ENCODE measurements around the gene CUL2. TPM values are rescaled to one million over a fixed set of nuclear protein-coding genes. Genes with fewer than 3 reads are reported as not detected.
"Not testable (repeated sequence)": the region's sequence is repeated elsewhere in the genome, so short reads cannot be mapped to it uniquely, and the experiment has no call there.

Gene CUL2
- total RNA-seq, 2 donors from 2014 or later: 26.4 to 30.1 TPM

DNA sequence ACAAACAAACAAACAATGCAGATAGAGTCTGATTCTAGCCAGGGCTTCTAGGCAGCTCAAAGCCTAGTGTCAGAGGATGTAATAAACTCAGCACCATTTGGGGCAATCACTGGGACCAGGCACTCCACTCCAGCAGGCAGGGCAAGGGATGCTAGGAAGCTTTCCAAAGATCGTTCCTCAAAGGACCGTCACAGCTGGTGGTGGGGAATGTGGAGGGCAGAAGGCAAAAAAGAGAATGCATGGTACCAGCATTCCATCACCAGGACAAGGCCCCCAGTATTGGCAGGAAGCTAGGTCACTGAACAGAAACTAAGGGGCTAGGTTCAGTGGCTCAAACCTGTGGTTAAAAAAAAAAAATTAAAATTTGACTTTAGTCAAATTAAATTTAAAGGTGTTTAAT lies 94.2 kb downstream of the CUL2 start:
- ATAC-seq: no peak
- DNase-seq: no peak
- intact Hi-C loops (cut with DNase I): no loop called here

DNA sequence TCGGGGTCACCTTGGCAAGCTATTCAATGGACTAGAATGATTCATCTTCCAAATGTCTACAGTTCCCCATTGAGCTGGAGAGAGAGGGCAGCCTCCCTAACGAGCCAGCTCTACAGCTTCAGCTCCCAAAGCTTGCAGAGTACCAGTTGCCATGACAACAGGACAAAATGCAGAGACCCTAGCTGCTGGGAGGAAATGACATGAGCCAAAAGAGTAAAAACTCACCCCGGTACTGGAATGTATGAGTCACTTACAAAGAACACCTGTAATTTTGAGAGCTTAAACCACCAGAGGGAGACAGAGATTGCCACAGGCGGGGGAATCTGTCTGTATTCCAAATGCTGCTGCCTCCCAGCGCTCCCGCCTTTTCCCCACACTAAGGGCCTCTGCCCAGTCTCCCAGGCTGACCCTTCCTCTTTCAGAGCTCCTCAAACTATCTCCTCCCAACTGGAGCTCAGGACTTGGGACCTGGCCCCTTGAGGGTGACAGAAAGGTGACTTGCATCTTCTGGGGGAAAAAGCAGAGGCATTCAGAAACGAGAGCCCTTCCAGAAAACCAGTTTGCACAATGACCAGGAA lies 95.5 kb downstream of the CUL2 start:
- intact Hi-C loops (cut with DNase I): no loop called here
- DNase-seq (peak; percentile 39), ATAC-seq (peak; percentile 70 to 78)

DNA sequence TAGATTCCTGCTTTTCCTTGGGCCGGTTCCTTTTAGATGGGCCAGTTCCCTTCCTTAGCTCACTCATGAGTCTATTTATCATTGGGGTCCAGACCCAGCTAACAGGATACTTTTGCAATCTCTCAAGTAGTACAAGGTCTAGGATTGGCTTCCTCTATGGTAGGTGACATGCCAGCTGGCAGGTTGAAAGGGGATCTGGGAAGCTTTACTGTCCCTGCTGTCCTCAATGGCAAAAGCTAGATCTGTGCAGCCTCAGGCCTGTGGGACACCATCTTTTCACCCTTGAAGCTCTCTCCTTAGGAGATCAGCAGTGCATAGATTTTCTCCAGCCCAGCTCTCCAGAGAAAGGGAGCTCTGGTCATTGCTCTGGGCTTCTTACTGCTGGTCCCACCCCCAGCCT lies 96.4 kb downstream of the CUL2 start:
- no peak for ATAC-seq
- no peak for DNase-seq
- intact Hi-C loops (cut with DNase I): no loop called here

DNA sequence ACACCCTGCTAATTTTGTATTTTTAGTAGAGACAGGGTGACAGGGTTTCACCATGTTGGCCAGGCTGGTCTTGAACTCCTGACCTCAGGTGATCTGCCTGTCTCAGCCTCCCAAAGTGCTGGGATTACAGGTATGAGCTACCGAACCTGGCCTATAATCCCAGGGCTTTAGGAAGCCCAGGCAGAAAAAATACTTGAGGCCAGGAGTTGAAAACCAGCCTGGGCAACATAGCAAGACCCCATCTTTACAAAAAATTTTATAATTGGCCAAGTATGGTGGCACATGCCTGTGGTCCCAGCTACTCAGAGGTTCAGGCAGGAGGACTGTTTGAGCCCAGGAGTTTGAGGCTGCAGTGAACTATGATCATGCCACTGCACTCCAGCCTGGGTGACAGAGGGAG lies 99.0 kb downstream of the CUL2 start:
- intact Hi-C loops (cut with DNase I); DNase-seq; ATAC-seq: not testable (repeated sequence)

DNA sequence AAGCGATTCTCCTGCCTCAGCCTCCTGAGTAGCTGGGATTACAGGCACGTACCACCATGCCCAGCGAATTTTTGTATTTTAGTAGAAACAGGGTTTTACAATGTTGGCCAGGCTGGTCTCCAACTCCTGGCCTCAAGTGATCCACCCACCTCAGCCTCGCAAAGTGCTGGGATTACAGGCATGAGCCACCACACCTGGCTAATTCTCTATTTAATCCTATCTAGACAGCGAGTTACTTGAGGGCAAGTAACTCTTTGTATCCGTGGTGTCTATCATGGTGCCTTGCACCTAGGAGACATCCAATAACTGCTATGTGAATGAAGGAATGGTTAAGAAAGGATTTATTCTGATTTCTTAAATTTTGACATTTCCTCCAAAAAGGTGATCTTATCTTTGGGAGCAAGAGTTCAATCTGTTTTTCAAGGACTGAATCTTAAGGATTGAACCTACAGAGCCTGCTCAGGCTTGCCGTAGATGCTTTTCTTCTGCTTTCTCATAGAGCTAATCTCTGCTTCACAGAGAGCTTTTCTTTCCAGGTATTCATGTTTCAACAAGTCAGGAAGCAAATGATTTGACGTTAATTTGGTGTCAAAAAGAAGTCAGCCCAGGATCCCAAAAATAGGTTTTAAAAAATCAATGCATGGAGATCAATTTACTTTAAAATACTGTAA lies 101.6 kb downstream of the CUL2 start:
- no peak for DNase-seq
- intact Hi-C loops (cut with DNase I): no loop called here
- ATAC-seq: no peak

DNA sequence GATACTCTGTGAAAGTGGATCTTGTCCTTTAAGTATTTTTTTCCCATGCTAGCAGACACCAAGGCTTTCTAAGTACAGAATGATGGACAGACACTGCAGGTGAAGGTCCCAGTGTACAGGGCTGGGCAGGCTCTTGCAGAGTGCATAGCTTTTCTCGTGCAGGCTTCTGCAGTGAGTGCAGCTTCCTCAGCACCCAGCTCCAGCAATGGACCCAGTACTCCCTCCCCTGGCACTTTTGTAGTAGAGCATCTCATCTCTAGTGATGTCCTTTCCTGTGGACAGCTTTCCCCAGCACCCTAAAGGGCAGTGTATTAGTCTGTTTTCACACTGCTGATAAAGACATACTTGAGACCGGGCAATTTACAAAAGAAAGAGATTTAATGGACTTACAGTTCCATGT lies 104.3 kb downstream of the CUL2 start:
- peak in 1 of 2 donors; percentile 44 for ATAC-seq
- intact Hi-C loops (cut with DNase I): no loop called here

DNA sequence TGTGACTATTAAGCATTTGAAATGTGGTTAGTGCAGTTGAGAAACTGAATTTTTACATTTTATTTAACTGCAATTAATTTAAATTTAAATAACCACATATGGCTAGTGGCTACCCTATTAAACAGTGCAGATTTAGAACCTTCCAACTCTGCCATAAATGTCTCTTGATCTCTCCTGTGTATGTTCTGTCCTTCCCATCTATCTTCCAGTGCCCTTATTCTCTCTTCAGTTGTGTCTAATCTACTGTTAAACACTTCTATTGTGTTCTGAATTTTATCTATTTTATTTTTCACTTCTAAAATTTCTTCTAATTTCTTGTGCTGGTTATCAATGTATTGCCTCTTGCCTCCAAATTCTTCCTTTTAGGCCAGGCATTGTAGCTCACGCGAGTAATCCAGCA lies 105.0 kb downstream of the CUL2 start:
- intact Hi-C loops (cut with DNase I): no loop called here
- ATAC-seq: no peak
- no peak for DNase-seq

More for the DNA sequence above, 104.3 kb downstream of the CUL2 start:
- DNase-seq: no peak

DNA sequence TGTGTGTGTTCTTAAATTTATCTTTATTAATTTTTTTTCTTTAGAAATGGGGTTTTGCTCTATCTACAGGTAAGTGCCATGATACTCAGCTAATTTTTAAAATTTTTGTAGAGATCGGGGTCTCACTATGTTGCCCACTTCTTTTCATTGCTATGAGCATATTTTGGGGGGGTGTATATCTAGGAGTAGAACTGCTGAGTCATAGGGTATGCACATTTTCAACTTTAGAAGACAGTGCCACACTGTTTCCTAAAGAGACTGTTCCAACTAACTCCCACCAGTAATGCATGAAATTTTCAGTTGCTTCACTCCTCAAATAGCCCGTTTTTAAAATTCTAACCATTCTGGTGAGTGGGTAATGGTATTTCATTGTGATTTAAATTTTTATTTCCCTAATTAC lies 108.3 kb downstream of the CUL2 start:
- intact Hi-C loops (cut with DNase I): no loop called here
- DNase-seq (no peak), ATAC-seq (no peak)

DNA sequence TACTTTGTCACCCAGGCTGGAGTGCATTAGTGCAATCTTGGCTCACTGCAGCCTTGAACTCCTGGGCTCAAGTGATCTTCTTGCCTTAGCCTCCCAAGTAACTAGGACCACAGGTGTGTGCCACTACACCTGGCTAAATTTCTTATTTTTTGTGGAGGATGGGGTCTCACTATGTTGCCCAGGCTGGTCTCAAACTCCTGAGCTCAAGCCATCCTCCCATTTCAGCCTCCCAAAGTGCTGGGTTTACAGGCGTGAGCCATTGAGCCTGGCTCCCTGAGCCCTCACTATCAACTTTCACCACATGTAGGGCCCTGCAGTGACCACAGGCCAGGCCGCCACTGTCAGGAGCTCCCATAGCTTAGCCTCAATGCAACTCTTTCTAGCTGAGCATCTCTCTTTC lies 110.2 kb downstream of the CUL2 start:
- intact Hi-C loops (cut with DNase I): no loop called here
- DNase-seq: no peak
- ATAC-seq: no peak

DNA sequence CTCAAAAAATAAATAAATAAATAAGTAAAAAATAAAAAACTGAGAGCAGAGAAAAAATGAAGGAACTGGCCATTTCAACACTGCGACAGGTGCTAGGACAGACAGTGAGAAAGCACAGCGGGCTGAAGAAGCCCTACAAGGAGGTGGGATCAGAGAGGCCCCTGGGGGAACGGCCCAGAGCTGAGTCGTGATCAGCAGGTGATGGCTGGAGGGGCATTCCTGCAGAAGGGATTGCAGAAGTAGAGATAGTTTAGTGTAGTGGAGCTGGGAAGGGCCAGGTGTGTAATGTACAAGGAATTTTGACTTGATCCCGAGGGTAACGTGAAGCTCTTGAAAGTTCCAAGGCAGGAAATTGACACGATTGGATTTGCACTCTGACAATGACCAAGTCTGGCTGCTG lies 112.1 kb downstream of the CUL2 start:
- intact Hi-C loops (cut with DNase I): no loop called here
- ATAC-seq (no peak), DNase-seq (no peak)

DNA sequence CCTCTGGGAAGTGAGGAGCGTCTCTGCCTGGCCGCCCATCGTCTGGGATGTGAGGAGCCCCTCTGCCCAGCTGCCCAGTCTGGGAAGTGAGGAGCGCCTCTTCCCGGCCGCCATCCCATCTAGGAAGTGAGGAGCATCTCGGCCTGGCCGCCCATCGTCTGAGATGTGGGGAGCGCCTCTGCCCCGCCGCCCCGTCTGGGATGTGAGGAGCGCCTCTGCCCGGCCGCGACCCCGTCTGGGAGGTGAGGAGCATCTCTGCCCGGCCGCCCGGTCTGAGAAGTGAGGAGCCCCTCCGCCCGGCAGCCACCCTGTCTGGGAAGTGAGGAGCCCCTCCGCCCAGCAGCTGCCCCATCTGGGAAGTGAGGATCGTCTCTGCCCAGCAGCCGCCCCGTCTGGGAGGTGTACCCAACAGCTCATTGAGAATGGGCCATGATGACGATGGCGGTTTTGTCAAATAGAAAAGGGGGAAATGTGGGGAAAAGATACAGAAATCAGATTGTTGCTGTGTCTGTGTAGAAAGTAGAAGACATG lies 113.7 kb downstream of the CUL2 start:
- intact Hi-C loops (cut with DNase I); DNase-seq; ATAC-seq: not testable (repeated sequence)

DNA sequence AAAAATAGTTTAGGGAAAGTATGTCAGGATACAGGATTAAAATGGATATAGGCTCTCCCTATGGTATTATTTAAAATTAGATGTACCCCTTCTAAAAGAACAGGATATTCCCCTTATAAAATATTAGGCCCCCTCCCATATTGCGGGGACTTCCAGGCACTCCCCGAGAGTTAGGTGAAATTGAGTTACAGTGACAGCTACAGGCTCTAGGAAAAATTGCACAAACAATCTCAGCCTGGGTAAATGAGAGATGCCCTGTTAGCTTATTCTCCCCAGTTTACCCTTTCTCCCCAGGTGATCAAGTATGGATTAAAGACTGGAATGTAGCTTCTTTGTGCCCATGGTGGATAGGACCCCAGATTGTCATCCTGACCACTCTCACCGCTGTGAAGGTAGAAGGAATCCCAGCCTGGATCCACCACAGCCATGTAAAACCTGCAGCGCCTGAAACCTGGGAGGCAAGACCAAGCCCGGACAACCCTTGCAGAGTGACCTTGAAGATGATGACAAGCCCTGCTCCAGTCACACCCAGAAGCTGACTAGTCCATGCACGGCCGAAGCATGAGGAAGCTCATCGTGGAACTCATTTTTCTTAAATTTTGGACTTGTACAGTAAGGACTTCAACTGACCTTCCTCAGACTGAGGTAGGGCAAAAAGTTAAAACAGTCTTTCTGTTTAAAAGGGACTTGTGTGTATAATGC lies 115.6 kb downstream of the CUL2 start:
- ATAC-seq; intact Hi-C loops (cut with DNase I); DNase-seq: not testable (repeated sequence)

DNA sequence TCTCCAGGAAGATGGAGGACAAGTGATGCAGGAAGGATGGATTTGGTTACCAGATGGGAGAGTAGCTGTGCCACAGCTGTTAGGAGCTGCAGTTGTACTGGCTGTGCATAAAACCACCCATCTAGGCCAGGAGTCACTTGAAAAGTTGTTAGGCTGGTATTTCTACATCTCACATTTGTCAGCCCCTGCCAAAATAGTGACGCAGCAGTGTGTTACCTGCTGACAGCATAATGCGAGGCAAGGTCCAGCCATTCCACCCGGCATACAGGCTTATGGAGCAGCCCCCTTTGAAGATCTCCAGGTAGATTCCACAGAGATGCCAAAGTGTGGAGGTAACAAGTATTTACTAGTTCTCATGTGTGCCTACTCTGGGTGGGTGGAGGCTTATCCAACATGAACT lies 116.4 kb downstream of the CUL2 start:
- ATAC-seq; intact Hi-C loops (cut with DNase I); DNase-seq: not testable (repeated sequence)

DNA sequence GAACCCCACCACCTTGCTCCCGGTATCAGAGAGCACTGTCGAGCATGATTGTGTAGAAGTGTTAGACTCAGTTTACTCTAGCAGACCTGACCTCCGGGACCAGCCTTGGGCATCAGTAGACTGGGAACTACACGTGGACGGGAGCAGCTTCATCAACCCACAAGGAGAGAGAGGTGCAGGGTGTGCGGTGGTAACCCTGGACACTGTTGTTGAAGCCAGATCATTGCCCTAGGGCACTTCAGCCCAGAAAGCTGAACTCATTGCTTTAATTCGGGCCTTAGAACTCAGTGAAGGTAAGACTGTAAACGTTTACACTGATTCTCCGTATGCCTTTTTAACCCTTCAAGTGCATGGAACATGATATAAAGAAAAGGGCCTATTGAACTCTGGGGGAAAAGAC lies 117.0 kb downstream of the CUL2 start:
- intact Hi-C loops (cut with DNase I); ATAC-seq; DNase-seq: not testable (repeated sequence)

DNA sequence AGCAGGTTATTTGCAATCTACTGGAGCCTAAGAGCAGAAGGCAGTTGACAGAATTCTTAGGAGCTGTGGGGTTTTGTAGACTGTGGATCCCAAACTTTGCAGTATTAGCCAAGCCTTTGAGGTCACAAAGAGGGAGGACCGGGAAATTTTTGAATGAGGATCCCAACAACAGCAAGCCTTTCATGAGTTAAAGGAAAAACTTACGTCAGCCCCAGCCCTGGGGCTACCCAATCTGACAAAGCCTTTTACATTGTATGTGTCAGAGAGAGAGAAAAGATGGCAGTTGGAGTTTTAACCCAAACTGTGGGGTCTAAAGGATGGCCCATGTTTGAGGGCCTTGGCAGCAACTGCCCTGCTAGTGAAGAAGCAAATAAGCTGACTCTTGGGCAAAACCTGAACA lies 117.5 kb downstream of the CUL2 start:
- ATAC-seq; DNase-seq; intact Hi-C loops (cut with DNase I): not testable (repeated sequence)

DNA sequence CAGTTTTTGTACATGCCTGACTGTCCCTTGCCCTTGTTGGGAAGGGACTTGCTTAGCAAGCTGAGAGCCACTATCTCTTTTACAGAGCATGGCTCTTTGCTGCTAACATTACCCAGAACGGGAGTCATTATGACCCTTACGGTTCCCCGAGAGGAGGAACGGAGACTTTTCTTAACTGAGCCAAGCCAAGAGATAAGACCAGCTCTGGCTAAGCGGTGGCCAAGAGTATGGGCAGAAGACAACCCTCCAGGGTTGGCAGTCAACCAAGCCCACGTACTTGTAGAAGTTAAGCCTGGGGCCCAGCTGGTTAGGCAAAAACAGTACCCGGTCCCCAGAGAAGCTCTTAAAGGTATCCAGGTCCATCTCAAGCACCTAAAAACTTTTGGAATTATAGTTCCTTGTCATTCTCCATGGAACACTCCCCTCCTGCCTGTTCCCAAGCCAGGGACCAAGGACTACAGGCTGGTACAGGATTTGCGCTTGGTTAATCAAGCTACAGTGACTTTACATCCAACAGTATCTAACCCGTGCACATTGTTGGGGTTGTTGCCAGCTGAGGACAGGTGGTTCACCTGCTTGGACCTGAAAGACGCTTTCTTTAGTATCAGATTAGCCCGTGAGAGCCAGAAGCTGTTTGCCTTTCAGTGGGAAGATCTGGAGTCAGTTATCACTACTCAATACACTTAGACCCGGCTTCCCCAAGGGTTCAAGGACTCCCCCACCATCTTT lies 118.4 kb downstream of the CUL2 start:
- intact Hi-C loops (cut with DNase I); ATAC-seq: not testable (repeated sequence)
- peak; percentile 37 for DNase-seq

DNA sequence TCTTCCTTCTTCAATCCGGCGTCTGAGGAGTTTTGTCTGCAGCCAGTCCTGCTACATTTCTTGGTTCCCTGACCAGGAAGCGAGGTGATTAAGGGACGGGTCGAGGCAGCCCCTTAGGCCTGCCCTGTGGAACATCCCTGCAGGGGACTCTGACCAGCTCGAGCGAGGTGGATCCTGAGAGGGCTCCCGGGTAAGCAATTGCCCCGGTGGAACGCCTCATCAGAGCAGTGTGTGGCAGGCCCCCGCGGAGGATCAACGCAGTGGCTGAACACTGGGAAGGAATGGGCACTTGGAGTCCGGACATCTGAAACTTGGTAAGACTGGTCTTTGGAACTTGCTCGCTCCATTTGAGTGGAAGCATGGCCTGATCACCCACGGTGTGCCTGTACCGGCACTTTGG lies 121.0 kb downstream of the CUL2 start:
- intact Hi-C loops (cut with DNase I): loop anchor here in 1 of 2 donors (10.0 kb wide), 1 partner anchor 144 kb away; no protein-coding TSS in a partner anchor
- no peak for ATAC-seq
- no peak for DNase-seq

DNA sequence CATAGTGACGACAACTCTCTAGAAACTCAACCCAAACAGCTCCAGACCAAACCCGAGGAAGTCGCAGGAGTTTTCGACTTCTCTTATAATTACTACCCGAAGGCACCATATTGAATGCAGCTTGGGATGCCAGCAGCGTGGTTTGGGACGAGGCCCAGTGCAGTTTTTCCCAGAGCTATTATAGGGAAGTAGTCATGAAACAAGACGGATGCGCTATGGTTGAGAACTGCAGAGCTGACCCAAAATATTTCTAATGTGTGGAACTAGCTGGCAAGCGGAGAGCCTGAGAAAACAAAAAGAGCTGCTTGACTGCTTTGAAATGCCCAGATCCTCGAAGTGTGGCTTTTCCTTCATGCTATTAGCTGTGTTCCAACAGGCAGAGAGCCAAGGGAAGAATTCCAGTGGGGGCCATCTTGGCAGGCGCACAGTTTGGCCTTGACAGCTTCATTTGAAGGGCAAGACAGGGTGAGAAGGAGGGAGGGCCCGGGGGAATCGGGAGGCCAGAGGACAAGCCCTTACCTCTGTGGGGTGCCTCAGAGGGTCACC lies 122.7 kb downstream of the CUL2 start:
- ATAC-seq: peak; percentile 74 to 87
- DNase-seq: peak; percentile 30
- intact Hi-C loops (cut with DNase I): loop anchor here in 1 of 2 donors (10.0 kb wide), 1 partner anchor 143 kb away; no protein-coding TSS in a partner anchor

DNA sequence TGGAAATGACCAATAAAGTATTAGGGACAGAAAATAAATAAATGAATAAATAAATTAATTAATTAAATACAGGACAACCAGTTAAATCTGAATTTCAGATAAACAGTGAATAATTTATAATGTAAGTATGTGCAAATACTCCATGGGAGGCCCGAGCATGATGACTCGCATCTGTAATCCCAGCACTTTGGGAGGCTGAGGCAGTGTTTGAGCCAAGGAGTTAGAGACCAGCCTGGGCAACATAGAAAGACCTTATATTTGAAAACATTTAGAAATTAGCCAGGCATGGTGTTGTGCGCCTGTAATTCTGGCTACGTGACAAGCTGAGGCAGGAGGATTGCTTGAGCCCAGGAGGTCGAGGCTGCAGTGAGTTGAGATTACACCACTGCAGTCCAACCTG lies 123.7 kb downstream of the CUL2 start:
- intact Hi-C loops (cut with DNase I): loop anchor here in 1 of 2 donors (10.0 kb wide), 1 partner anchor 142 kb away; no protein-coding TSS in a partner anchor
- no peak for ATAC-seq

More for the DNA sequence above, 123.7 kb downstream of the CUL2 start:
- no peak for DNase-seq
